ENCODE data around the gene PTPRG. TPM values are rescaled to one million over a fixed set of nuclear protein-coding genes. Genes with fewer than 3 reads are reported as not detected.

The PTPRG gene
- total and polyA plus RNA-seq, 2 donors (not counting 3 experiments of a cell fraction or from before 2014, with no cell fraction given), result 8.9 to 39.1 TPM

GRCh38 chr3:61893840-61894566 is 332.6 kb downstream of the PTPRG start:
- Histone ChIP-seq H3K79me2 (ENCODE audit: control insufficient read depth, insufficient read depth, low read length) (no peaks in the 10 kb centered on the region), H3K4me1 (ENCODE audit: control insufficient read depth, extremely low read depth, insufficient read depth, low read length) (peaks cover 11% of the 10 kb centered on the region), H3K4me2 (ENCODE audit: insufficient read depth, low read length) (no peak overlapping the region), H3K27me3 (ENCODE audit: control insufficient read depth in 2 of 2, insufficient read depth in 2 of 2, low read length in 2 of 2) (no peaks in the 10 kb centered on the region), H3K4me3 (replicated peaks in 1 of 3; ENCODE audit: insufficient read depth in 1 of 3, low read depth in 1 of 3, low read length in 3 of 3) (no peak overlapping the region), H4K20me1 (replicated peaks; ENCODE audit: control insufficient read depth, extremely low read depth, insufficient read depth, low read length) (peaks cover 2% of the 10 kb centered on the region), H3K36me3 (ENCODE audit: control insufficient read depth in 2 of 2, extremely low read depth in 1 of 2, insufficient read depth in 2 of 2, low read length in 2 of 2) (no peaks in the 10 kb centered on the region), H3K9me3 (replicated peaks; ENCODE audit: control insufficient read depth, insufficient read depth, low read length) (no peaks in the 10 kb centered on the region), H3K9me1 (replicated peaks; ENCODE audit: control insufficient read depth, extremely low read depth, insufficient read depth, low read length) (no peaks in the 10 kb centered on the region), H3K27ac (ENCODE audit: insufficient read depth, low read depth, low read length) (no peak overlapping the region), H3K9ac (replicated peaks; ENCODE audit: extremely low read depth, insufficient read depth, low read length) (no peak overlapping the region), H2AFZ (ENCODE audit: low read depth, low read length) (no peak overlapping the region)
- POLR2A ChIA-PET, result no interaction called here
- no TSS peak for BruUV-seq (replicated peaks)
- intact Hi-C loops (cut with micrococcal nuclease), result no loop called here
- DNase-seq (ENCODE audit: low read depth, low spot score) (no peak), FAIRE-seq (no peak)
- TF ChIP-seq POLR2A (IDR thresholded peaks at IDR 0.05; ENCODE audit: low read depth, low read length) (no peak), GATA2 (IDR thresholded peaks at IDR 0.05; ENCODE audit: insufficient read depth, insufficient read length, low read depth, low read length) (no peak), JUN (IDR thresholded peaks at IDR 0.05; ENCODE audit: borderline replicate concordance, insufficient read depth, insufficient read length, low read depth) (no peak)
- TF ChIP-seq, protein P1, sequence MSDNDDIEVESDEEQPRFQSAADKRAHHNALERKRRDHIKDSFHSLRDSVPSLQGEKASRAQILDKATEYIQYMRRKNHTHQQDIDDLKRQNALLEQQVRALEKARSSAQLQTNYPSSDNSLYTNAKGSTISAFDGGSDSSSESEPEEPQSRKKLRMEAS (IDR thresholded peaks at IDR 0.05; ENCODE audit: insufficient read depth, insufficient read length), result no peak
- CTCF ChIA-PET, result interaction anchor here (0.6 to 2.4 kb wide), 8 partner anchors 10 to 330 kb away, joined by 3 to 12 read pairs (median 4); no protein-coding TSS in a partner anchor
- dilution Hi-C loops (cut with MboI; ENCODE audit: extremely low pct_ligation_motif_present, low sequenced_read_pairs), result no loop called here

- FAIRE-seq (peak; percentile 87), DNase-seq (ENCODE audit: low read depth, low spot score) (peak; percentile 93)
- H3K9me3 ChIP-seq (replicated peaks; ENCODE audit: control insufficient read depth, insufficient read depth, low read length), result no peaks in the 10 kb centered on the region
- H3K27me3 ChIP-seq (ENCODE audit: control insufficient read depth in 2 of 2, insufficient read depth in 2 of 2, low read length in 2 of 2), result no peaks in the 10 kb centered on the region
- no peak overlapping the region for H3K9ac ChIP-seq (replicated peaks; ENCODE audit: extremely low read depth, insufficient read depth, low read length)
- H3K79me2 ChIP-seq (ENCODE audit: control insufficient read depth, insufficient read depth, low read length), result no peaks in the 10 kb centered on the region
- POLR2A ChIA-PET, result no interaction called here
- no TSS peak for BruUV-seq (replicated peaks)
- H2AFZ ChIP-seq (ENCODE audit: low read depth, low read length), result no peak overlapping the region
- no peaks in the 10 kb centered on the region for H3K9me1 ChIP-seq (replicated peaks; ENCODE audit: control insufficient read depth, extremely low read depth, insufficient read depth, low read length)
- TF ChIP-seq, protein P1 (IDR thresholded peaks at IDR 0.05; ENCODE audit: insufficient read depth, insufficient read length), result no peak
- TF ChIP-seq FOS (IDR thresholded peaks at IDR 0.05; ENCODE audit: borderline replicate concordance, insufficient read depth, low read length) (peak; percentile 91), MYC (IDR thresholded peaks at IDR 0.05; ENCODE audit: low read depth, low read length) (no peak), JUN (IDR thresholded peaks at IDR 0.05; ENCODE audit: borderline replicate concordance, insufficient read depth, insufficient read length, low read depth) (peak; percentile 59), POLR2AphosphoS5 (IDR thresholded peaks at IDR 0.05; ENCODE audit: insufficient read depth, low read depth, low read length) (peak; percentile 30)
- intact Hi-C loops (cut with micrococcal nuclease) (no loop called here), dilution Hi-C loops (cut with MboI; ENCODE audit: extremely low pct_ligation_motif_present, low sequenced_read_pairs) (no loop called here)
- peaks cover 2% of the 10 kb centered on the region for H4K20me1 ChIP-seq (replicated peaks; ENCODE audit: control insufficient read depth, extremely low read depth, insufficient read depth, low read length)
- H3K4me3 ChIP-seq (replicated peaks in 1 of 3; ENCODE audit: insufficient read depth in 1 of 3, low read depth in 1 of 3, low read length in 3 of 3), result no peak overlapping the region
- H3K27ac ChIP-seq (ENCODE audit: insufficient read depth, low read depth, low read length), result no peak overlapping the region
- H3K36me3 ChIP-seq (ENCODE audit: control insufficient read depth in 2 of 2, extremely low read depth in 1 of 2, insufficient read depth in 2 of 2, low read length in 2 of 2), result no peaks in the 10 kb centered on the region
- CTCF ChIA-PET, result interaction anchor here (0.7 to 2.4 kb wide), 15 partner anchors 9 to 331 kb away, joined by 3 to 12 read pairs (median 4); no protein-coding TSS in a partner anchor
- H3K4me1 ChIP-seq (ENCODE audit: control insufficient read depth, extremely low read depth, insufficient read depth, low read length), result peaks cover 11% of the 10 kb centered on the region
- peak overlapping the region; percentile 67 for H3K4me2 ChIP-seq (ENCODE audit: insufficient read depth, low read length)
Measured at GRCh38 chr3:61894988-61895935, 333.9 kb downstream of the PTPRG start.
